Stimulated activated CD4-positive, alpha-beta T cell treated with anti-CD3 and anti-CD28 coated beads, Interleukin-1b, Interleukin-23, amount 100 ng/mL, for 1 hour (primary cell): ENCODE data around the gene PTRH1.

Experiments
- DNase-seq, 2 donors: peaks; one replicate each; pipeline ENCODE4 v3.0.0-alpha.2; 2020; ENCODE audit warnings: low read depth in 2 of 2

Gene PTRH1

DNA sequence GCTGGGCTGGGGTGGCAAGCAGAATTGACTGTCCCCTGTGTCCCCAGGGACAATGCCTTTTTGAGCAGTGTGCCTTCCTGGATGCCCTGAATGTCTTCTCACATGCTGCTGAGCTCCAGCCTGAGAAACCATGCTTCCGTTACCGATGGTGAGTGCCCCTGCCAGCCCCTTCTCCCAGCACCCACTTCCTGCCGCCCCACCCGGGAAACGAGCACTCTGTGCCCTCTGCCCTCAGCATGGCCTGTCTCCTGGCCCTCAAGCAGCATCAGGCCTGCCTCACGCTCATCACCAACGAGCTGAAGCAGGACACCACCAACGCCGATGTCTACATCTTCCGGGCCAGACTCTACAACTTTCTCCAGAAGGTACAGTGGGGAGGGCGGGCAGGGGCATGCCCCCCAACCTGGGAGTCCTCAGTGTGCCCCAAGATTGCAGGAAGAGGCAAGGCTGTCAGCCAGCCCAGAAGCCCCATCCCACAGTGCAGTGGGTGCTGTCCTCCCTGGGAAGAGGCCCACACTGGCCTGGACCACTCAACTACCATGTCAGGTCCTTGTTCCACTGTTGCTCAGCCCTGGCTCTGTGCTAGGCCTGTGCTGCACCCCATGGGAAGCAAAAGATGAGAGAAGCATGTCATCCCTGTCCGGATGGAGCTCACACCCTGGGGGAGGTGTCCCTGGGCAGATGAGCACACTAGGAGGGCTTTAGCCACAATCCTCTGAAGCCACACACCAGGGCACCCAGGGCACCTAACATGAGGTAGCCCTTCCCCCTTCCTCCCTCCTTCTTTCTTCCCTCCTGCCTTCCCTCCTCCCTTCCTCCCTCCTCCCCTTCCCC lies 4.8 kb upstream of the PTRH1 start:
- no peak for DNase-seq

- DNase-seq, result no peak
Measured at GRCh38 chr9:127717766-127718165, 2.3 kb upstream of the PTRH1 start.

GRCh38 chr9:127716412-127716811 lies 949 bp upstream of the PTRH1 start:
- DNase-seq, result no peak

DNA sequence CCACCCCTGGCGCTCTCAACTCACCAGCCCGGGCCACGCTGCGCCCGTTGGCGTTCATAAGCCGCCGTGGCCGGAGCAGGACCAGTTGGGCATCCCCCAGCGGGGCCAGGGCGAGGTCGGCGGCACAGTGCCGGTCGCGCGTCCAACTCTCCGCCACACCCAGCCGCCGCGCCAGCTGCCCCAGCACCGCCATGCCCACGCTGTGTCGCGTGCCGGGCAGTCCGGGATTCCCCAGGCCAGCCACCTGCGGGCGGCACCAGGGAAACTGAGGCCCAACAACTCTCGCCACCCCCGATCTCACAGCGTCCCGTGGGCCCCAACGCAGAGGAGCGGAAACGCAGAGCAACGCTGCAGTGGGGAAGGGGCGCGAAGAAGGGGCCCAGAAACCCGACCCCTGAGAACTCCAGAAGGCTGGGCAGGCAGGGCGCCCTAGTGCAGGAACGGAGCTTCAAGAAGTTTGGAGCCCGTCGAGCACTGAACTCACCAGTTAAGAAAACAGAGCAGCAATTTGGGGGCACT lies 453 bp downstream of the PTRH1 start:
- DNase-seq, result no peak

DNA sequence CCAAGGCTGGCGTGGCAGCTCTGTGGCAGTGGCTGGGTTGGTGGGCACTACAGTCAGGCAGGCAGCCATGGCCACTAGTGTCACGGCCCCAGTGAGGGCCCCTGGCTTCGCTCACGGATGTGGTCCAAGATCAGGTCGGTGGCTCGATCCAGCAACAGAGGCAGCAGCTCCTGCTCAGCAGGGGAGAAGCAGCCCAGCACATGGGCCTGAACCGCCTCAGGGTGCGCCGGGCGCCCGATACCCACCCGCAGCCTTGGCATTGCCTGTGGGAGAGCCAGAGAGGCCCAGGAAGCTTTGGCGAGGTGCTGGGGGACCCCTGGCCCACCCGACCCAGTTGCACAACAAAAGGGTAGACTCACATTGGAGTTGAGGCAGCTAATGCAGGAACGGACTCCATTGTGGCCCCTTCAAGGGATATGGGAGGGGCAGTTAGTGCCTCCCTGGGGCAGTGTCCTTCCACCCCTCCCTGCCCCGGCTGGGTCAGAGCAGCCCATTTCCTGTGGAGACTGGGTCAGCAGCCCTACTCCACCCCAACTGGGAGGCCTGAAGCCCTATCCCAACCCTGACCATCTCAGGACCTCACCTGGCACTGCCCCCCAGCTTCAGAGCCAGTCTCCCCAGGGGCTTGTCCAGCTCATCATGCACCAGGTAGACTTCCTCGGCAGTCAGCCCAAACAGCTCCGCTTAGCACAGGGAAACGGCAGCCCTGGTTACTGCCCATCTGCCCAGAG lies 1.3 kb downstream of the PTRH1 start:
- DNase-seq, result no peak

- no peak for DNase-seq
Measured at GRCh38 chr9:127712867-127713266, 2.6 kb downstream of the PTRH1 start.

DNA sequence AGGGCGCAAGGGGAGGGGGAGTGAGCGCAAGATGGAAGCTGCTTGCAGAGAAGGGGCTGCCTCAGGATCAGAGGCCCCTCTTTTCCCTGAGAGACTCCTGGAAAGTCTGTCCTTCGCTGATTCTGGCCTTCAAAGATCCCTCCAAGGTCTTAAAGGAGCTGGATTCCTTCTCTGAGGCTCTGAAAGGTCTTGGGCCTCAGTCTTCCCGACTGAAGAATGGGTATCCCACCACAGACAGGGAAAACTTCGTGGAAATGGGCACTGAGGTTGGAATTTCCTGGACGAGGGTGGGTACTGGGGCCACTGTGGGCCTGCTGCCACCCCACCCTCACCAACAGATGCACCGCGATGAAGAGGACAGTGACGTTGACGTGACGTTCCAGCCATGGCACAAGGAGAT lies 3.1 kb downstream of the PTRH1 start:
- DNase-seq, result no peak

DNA sequence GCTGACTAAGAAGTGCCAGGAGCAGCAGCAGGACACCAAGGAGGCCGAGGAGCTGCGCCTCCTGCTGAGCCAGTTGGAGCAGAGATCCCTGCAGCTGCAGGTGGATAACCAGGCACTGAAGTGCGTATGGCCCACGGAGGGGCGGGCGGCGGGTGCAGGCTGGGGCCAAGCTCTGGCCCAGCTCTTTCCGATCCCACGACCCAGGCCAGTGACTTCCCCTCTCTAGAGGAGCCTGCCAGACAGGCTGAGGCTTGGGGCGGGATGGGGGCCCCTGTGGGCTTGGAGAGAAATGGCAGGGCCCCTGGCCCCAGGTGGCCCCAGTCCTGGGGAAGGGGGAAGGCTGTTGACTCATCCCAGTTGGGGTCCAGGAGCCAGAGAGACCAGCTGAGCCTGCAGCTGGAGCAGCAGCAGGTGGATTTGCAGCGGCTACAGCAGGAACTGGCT lies 3.6 kb downstream of the PTRH1 start:
- DNase-seq, result no peak

DNA sequence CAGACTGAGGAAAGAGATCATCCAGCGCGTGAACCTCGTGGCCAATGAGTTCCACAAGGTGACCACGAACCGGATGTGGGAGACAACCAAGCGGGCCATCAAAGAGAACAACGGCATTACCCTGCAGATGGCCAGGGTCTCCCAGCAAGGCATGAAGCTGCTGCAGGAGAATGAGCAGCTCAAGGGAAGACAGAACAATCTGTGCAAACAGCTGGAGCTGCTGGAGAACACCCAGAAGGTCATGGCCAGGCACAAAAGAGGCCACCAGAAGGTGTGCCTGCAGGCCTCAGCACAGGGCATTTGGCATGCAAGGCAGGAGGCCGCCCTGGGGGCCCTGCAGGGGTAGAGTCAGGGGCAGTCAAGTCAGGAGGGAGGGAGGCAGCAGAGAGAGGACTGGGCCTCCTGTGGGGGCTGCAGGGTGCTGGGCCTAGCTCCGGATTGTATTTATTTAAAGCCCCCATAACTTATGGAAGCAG lies 4.2 kb downstream of the PTRH1 start:
- DNase-seq, result no peak

DNA sequence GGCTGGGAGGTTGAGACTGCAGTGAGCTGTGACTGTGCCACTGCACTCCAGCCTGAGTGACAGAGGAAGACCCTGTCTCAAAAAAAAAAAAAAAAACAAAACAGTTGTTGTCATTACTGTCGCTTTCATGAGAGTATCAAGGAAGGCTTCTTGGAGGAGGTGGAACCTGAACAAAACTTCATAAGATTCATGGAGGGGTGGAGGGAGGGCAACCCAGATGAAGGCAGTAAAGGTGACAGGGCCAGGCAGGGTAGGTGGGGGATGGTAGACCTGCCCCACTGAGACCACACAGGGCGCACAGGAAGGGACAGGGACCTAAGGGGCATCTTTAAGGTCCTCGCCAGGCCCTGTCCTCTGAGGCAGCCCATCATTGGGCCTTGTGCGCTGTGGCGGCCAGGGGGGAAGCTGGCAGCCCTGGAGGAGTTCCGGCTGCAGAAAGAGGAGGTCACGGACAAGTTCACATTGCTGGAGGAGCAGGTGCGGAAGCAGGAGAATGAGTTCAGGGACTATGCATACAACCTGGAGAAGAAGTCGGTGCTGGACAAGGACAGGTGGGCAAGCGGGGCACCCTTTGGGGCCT lies 5.2 kb downstream of the PTRH1 start:
- no peak for DNase-seq

GRCh38 chr9:127708952-127709587 lies 6.4 kb downstream of the PTRH1 start:
- DNase-seq, result no peak

DNA sequence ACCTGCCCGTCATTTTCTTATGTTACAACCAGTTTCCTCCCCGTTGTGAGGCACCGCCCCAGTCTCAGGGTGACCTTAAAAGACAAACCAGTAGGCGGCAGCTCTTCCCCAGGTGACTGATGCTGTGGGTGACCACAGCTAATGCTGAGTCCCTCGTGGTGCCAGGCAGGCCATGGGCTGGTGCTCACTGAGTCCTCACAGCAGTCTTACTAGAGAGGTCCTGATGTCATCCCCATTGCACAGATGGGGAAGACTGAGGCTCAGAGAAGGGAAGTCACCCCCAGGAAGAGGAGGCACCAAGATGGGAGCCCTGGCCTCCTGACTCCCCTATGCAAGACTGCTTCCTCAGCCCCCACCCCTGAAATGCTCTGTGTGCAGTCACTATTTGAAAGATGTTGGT lies 7.7 kb downstream of the PTRH1 start:
- DNase-seq, result no peak

GRCh38 chr9:127706836-127707241 lies 8.6 kb downstream of the PTRH1 start, which contains the start of gene CFAP157:
TSS of gene CFAP157 (plus strand) at chr9:127706988. CDS start at chr9:127707032, 44 bp downstream.
- no peak for DNase-seq

DNA sequence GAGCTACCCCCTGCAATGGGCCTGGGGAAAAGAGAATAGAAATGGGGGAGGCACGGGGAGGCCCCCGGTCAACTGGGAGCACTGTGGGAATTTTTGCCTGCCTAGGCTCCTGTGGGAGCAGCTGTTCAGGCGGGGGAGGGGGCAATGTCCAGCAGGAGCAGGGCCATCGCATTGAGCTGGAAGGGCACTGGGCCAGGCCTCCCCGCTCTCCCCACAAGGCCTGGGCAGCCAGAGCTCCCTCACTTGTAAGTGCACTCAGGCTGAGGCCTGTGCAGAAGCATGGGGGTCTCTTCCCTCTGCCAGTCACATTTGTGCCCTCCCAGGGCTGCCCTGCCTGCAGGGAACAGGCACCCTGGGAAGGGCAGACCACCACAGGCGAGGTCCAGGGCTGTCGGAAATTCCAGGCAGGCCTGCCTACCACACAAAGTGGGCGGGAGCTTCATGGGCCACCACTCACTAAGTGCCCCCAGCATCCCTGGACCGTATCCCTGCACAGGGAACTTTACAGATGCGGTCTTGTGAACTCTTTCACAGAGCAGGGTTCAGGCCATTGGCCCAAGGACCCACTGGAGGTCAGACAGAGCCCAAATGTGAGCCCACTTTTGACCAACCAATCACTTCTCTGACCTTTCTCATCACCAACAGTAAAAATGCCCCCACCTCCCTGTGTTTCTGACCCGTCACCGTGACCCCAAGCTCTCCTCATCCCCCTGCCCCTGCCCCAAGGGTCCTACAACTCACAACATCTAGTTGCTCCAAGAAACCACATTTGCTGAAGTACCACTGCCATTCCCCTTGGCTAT lies 9.7 kb downstream of the PTRH1 start:
- DNase-seq, result no peak

GRCh38 chr9:127703289-127703946 lies 12.0 kb downstream of the PTRH1 start:
- no peak for DNase-seq

DNA sequence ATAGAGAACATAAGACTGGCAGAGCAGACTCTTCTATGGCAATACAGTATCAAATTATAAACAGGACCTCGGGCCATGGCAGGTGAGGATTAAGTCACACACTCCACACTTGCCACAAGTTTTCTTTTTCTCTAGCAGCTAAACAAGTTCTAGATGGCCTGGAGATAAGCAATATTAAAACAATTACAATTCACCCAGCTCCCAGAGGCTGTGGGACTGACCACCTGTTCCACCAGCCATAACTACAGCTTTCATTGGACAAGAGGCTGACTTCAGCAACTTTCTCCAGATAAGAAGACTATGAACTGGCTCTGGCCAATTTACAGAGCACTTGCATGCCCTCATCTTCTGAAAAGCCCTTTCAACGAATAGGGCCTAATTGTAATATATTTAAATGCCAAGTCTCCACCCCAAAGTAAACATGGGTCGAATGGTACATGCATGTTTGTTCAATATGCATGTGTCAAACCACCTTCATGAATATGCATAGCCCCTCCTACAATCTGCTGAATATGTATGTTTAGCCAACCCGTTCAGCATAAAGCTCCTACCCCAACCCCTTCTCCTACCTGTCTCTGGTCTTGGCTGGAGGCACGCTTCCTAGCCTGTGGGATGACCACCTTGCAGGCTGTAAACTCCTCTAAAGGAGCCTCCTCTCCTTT lies 14.7 kb downstream of the PTRH1 start:
- no peak for DNase-seq

DNA sequence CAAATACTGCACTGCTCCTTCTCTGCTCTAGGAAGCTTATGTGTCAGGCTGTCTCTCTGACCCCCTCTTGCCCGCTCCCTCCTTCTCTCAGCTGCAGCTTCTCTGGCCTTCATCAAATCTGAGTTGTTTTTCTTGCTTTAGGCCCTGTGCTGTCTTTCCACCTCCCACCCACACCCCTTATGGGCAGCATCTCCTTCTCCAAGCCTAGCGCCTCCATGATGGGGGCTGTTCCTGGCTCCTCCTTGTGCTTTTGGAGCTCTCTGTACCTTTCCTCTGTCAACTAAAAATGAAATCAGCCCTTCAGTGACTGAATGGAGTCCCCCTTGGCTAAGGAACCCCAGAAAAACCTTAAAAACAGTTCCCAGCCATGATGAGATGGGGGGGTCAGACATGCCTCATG lies 15.3 kb downstream of the PTRH1 start:
- DNase-seq, result no peak

DNA sequence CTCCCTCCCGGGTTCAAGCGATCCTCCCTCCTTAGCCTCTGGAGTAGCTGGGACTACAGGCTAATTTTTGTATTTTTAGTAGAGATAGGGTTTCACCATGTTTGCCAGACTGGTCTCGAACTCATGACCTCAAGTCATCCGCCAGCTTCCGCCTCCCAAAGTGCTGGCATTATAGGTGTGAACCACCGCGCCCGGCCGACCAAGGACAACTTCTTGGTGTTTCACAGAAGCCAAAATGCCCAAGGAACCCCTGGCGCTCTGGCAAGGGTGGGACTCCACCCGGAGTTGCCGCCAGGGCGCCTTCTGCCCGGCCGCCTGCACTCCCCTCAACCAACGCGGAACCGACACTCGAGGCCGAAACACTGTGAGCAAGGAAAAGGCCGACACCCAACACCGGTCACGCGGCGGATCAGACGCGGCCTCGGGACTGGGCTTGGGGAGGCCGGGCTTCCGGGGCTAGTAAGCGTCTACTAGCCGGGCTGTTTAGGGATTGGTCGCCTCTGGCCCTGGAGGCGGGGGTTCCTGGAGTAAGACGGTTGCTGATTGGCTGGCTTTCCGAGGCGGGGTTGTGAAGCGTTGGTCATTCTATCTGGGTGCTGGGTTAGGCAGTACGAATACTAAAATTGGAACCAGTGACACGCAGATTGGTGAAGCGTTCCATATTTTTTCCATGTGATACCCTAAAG lies 16.3 kb downstream of the PTRH1 start:
- DNase-seq, result peak; percentile 63 to 64

- DNase-seq, result no peak
Measured at GRCh38 chr9:127698386-127698785, 17.1 kb downstream of the PTRH1 start.
